Ishikawa (cell line): ENCODE measurements around the gene TAS2R20.

Experiments
- CREB1 ChIP-seq: IDR thresholded peaks from 2 replicates; pipeline ENCODE4 v1.6.1; 2012; ENCODE audit warnings: low read depth
- EP300 ChIP-seq: IDR thresholded peaks from 2 replicates; pipeline ENCODE4 v1.6.1; 2012; ENCODE audit warnings: borderline replicate concordance
- RAD21 ChIP-seq: IDR thresholded peaks from 2 replicates; pipeline ENCODE4 v1.6.1; 2012; ENCODE audit warnings: low read depth
- TAF1 ChIP-seq: IDR thresholded peaks from 2 replicates; pipeline ENCODE4 v1.6.1; 2012; ENCODE audit warnings: low read depth, mild to moderate bottlenecking
- TCF12 ChIP-seq: IDR thresholded peaks from 2 replicates; pipeline ENCODE4 v1.6.1; 2012; ENCODE audit warnings: low read depth
- ZBTB7A ChIP-seq: IDR thresholded peaks from 2 replicates; pipeline ENCODE4 v1.6.1; 2012; ENCODE audit warnings: low read depth
- TF ChIP-seq, protein P1 (sequence below): IDR thresholded peaks from 2 replicates; pipeline ENCODE4 v1.6.1; 2012

- TF ChIP-seq EP300 = no peak
- no peak for TF ChIP-seq ZBTB7A
- TF ChIP-seq, protein P1, sequence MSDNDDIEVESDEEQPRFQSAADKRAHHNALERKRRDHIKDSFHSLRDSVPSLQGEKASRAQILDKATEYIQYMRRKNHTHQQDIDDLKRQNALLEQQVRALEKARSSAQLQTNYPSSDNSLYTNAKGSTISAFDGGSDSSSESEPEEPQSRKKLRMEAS = no peak
- TF ChIP-seq TAF1 = no peak
- no peak for TF ChIP-seq RAD21
- no peak for TF ChIP-seq TCF12
- TF ChIP-seq CREB1 = no peak
These were observed 30.7 kb downstream of the TAS2R20 start for GRCh38 chr12:10967409-10967808.
